H1 (cell line): ENCODE measurements around the gene TSPAN32. TPM values are rescaled to one million over a fixed set of nuclear protein-coding genes. Genes with fewer than 3 reads are reported as not detected.

Source experiments
- NANOG ChIP-seq: IDR thresholded peaks from 2 replicates; pipeline ENCODE4 v1.6.1; 2011; ENCODE audit warnings: low read length, low read depth, mild to moderate bottlenecking, inconsistent platforms; ENCODE audit not compliant: insufficient read depth, poor library complexity, severe bottlenecking
- POU5F1 ChIP-seq: IDR thresholded peaks from 2 replicates; pipeline ENCODE4 v1.6.1; 2011; ENCODE audit warnings: low read depth, mild to moderate bottlenecking, low read length, moderate library complexity
- RNF2 ChIP-seq: fragments of 200-900, 300-1000 bp; sonication (generic); IDR thresholded peaks from 2 replicates; pipeline ENCODE4 v1.7.1; 2016; ENCODE audit warnings: borderline replicate concordance, low read depth, mild to moderate bottlenecking, antibody characterized with exemption, low read length; ENCODE audit not compliant: poor library complexity, severe bottlenecking; ENCODE audit errors: missing control alignments
- TBP ChIP-seq: IDR thresholded peaks from 2 replicates; pipeline ENCODE4 v1.6.1; 2011; ENCODE audit warnings: low read depth, low read length, improper control_type of control experiment
- polyA plus RNA-seq, 7 experiments: library from polyadenylated mRNA; depleted of rRNA in 3 of 7; stranded (reverse) in 5 of 7; unstranded in 2 of 7; fragments of >200 nt in 5 of 7; fragments of 200-250 nt in 2 of 7; gene quantifications; 1 replicate in 5 of 7; 2 replicates in 1 of 7; 4 replicates in 1 of 7; pipeline versions ENCODE4 v1.2.1 to v1.2.3, GENCODE V29; 2011 to 2013; ENCODE audit warnings: missing spikeins in 2 of 7, mixed read lengths in 2 of 7
- total RNA-seq: library from RNA; stranded (reverse); fragmentation: NEBNext Ultra II Directional; extraction: Animal tissue kit (Norgen Biotek cat#: 25700); gene quantifications from 2 replicates; pipeline ENCODE4 v1.2.1, GENCODE V29; 2021

The TSPAN32 gene
- total and polyA plus RNA-seq, 2 of the 8 experiments (the other 6 are each of a cell fraction or from before 2014, with no cell fraction given): not detected

GRCh38 chr11:2300290-2300935 is 1.4 kb upstream of the TSPAN32 start (continued):
- TF ChIP-seq RNF2 (no peak), NANOG (no peak), POU5F1 (no peak), TBP (no peak)
